ENCODE measurements around the gene PIGT.

DNA sequence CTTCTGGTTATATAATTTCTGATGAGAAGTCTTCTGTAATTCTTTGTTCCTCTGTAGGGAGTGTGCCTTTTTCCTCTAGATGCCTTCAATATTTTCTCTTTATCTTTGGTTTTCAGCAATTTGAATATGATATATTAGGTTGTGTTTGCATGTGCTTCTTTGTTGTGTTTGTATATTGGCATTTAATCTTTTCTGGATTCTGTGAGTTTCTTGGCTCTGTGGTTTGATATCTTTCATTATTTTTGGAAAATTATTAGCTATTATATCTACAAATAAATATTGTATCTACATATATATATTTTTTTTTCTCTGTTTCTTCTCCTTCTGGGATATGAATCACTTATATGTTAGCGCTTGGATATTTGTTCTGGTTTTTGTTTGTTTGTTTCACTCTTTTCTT lies 16.9 kb upstream of the PIGT start:
- TF ChIP-seq POLR2AphosphoS5 (IDR thresholded peaks at IDR 0.05; ENCODE audit: low read depth, low read length) (no peak), TAF1 (IDR thresholded peaks at IDR 0.05; ENCODE audit: low read depth, low read length) (no peak)

Measured in GM12891 (cell line).